DND-41 (cell line): ENCODE results near the gene TRH.

Experiments used
- CTCF ChIP-seq: IDR thresholded peaks from 2 replicates; pipeline ENCODE4 v1.5.1; 2012; ENCODE audit warnings: borderline replicate concordance, low read length, moderate library complexity, mild to moderate bottlenecking; ENCODE audit not compliant: poor library complexity, severe bottlenecking; ENCODE audit errors: extremely low read depth
- EZH2 ChIP-seq: IDR thresholded peaks from 3 replicates; pipeline ENCODE4 v1.6.1; 2012; ENCODE audit warnings: borderline replicate concordance, low read depth, mild to moderate bottlenecking, moderate library complexity, low read length, inconsistent platforms; ENCODE audit not compliant: severe bottlenecking

GRCh38 chr3:129992781-129993180, 18.3 kb downstream of the TRH start:
- TF ChIP-seq CTCF (no peak), EZH2 (no peak)
